HL-60/S4 treated with phorbol 12-myristate 13-acetate at 8.2 ng/mL for 4 days and 3 days (cell line): ENCODE data around the gene FADS6.
"Not testable (repeated sequence)": the region's sequence is repeated elsewhere in the genome, so short reads cannot be mapped to it uniquely, and the experiment has no call there.

Source experiments
- in situ Hi-C: fragments of 300-500 bp; cut with MboI; formaldehyde crosslinking; loops from 2 replicates; pipeline ENCODE4 v1.15.0; 2022; ENCODE audit warnings: low sequenced_read_pairs

The FADS6 gene

DNA sequence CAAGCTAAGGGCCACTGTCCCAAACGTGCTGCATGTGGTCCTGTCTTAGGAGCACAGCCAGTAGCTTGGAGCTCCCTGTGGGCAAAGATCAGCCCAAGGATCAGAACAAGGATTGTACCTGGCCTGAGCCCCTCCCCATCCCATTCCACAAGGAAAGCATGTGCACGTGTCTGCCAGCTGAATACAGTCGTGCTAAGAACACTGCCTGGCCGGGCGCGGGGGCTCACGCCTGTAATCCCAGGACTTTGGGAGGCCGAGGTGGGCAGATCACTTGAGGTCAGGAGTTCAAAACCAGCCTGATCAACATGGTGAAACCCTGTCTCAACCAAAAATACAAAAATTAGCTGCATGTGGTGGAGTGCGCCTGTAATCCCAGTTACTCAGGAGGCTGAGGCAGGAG lies 23.4 kb downstream of the FADS6 start:
- in situ Hi-C loops, result not testable (repeated sequence)

DNA sequence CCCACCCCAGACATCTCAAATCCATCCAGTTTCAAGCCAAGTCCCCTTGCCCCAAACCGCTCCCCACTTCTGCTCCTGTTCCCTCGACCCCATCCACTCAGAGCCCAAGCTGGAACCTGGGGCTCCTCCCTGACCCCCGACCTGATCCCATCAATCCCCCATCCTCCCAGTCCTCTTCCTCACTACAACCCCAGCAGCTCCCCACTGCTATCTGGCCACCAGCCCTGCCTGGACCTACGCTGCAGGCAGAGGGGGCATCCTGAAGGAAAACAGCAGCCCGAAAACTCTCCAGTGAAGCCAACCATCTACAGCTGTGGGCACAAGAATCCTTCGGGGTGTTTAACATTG lies 24.6 kb downstream of the FADS6 start:
- in situ Hi-C loops, result loop anchor here (5.0 kb wide), 1 partner anchor 77 kb away; no protein-coding TSS in a partner anchor

DNA sequence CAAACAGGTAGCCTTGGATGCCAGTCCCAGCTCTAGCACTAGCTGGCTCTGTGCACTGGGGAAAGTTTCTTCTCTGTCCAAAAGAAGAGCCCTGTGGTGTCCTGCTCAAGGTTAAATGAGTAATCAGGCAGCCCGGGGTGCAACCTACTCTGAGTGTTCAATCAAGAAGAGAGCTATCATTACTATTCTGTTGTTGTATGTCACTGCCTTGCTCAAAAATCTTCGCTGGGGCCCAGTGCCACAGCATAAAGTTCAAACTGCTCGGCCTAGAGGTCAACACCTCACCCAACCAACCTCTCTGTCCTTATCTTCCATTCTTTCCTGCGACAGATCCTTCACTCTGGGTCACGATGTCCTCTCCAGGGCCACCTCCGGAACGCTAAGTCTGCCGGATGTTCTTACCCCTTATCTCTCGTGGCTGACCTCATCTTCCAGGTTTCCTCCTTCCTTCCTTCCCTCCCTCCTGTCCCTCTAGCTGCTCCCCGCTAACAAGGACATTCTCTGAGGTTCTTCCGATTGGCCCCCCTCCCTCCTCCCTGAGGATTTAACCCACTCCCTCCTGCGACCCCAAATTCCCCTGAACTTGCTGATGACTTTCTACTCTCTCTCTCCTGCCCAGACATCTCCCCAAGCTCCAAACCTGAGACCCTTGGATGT lies 25.1 kb downstream of the FADS6 start:
- in situ Hi-C loops, result loop anchor here (5.0 kb wide), 1 partner anchor 76 kb away; no protein-coding TSS in a partner anchor

DNA sequence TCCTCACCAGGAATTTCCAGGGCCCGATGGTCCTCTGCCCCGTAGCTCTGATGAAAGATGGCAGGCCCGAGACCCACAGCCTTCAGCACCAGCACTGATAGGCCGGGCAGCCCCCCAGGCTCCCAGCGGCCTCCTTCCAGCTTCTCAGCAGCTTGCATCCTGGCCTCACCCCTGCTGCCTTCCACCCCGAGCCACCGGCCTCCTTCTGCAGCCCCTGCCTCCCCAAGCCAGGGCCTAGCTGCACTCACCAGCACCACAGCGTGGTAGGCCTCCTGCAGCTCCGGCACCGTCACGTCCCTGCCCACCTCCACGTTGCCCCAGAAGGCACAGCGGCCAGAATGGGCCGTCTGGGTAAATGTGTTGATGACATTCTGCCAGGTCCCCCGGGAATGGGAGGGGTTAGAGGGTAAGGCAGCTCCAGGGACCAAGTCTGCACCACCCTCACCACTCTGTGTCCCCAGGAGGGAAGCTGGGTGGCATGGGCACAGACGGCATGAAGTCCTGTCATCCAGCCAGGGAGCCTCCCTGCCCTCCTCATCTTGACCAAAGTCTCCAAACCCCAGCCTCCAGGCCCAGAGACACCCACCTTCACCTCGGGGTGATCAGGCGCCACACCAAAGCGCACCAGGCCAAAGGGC lies 27.1 kb downstream of the FADS6 start:
- in situ Hi-C loops, result loop anchor here (5.0 kb wide), 1 partner anchor 74 kb away; no protein-coding TSS in a partner anchor

DNA sequence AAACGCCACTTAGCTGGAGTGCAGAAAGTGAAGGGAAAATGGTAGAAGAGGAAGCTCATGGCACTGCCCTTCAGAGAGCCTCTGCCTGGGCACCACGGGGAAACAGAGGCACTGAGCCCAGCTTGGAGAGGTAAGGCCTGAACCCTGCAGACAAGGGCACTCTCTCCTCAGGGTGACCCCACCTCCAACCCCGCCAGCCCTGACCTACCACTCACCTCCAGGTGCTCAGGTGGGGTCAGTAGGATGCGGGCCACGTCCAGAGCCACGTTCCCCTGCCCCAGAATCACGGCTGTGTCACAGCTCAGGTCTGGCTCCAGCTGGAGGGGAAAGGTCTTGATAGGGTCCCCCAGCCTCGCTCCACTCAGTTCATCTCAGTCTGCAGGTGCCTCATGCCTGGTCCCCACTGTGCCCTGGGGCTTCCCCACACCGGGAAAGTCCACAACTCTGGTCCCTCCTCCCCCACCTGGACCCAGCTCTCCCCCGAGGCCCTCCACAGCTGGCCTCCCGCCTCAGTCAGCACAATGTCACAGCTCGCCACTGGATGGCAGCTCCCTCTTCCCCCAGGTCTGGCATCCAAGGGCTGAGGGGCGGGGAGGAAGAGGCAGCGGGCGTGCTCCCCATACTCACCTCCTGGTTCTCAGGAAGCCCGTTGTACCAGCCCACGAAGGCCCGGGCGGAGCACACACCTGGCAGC lies 27.8 kb downstream of the FADS6 start:
- in situ Hi-C loops, result loop anchor here (5.0 kb wide), 1 partner anchor 73 kb away; no protein-coding TSS in a partner anchor

DNA sequence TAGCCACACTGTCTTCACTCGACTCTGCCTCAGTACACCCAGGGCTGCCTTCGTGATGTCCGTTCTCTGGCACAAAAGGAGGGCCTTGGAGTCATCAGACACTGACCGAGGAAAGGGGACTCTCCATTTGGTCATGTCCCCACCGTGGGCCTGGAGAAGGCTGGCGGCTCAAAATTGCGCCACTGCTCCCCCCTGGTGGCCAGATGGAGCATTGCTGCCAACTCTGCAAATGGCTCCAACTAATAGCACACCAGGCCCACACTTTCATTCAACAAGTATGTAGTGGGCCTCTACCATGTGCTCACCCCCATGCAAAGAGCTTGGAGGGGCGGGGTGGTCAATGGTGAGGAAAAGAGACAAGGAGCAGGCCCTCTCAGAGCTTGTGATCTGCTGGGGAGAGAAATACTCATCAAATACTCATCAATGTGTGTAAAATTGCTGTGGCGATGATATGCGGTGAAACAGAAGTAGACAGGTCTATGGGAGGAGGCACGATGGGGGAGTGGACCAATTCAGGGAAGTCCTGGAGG lies 28.5 kb downstream of the FADS6 start:
- in situ Hi-C loops, result loop anchor here (5.0 kb wide), 1 partner anchor 73 kb away; no protein-coding TSS in a partner anchor

DNA sequence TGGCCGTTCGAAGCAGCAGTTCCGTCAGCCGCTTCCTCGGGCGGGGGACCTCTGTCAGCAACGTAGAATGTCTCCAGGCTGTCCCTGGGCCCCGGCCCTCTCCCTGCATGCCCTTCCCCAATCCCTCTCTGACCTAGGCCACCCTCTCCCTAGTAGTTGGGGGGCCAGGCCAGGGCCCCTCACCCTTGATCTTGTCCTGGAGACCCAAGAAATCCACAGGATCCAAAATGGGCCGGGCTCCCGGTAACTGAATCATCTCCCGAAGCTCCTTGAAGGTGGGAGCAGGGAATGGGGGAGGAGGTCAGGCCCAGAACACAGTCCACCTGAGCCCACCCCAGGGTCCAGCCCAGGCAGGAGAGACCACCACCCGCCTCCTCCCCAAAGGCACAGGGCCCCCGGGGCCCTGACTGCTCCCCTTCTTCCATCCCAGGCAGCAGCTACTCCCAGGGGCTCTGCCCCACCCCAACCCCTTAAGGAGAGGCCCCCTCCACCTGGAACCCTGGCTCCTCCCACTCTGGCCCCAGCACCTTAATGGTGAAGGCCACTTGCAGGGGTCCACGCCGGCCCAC lies 29.1 kb downstream of the FADS6 start:
- in situ Hi-C loops, result no loop called here

DNA sequence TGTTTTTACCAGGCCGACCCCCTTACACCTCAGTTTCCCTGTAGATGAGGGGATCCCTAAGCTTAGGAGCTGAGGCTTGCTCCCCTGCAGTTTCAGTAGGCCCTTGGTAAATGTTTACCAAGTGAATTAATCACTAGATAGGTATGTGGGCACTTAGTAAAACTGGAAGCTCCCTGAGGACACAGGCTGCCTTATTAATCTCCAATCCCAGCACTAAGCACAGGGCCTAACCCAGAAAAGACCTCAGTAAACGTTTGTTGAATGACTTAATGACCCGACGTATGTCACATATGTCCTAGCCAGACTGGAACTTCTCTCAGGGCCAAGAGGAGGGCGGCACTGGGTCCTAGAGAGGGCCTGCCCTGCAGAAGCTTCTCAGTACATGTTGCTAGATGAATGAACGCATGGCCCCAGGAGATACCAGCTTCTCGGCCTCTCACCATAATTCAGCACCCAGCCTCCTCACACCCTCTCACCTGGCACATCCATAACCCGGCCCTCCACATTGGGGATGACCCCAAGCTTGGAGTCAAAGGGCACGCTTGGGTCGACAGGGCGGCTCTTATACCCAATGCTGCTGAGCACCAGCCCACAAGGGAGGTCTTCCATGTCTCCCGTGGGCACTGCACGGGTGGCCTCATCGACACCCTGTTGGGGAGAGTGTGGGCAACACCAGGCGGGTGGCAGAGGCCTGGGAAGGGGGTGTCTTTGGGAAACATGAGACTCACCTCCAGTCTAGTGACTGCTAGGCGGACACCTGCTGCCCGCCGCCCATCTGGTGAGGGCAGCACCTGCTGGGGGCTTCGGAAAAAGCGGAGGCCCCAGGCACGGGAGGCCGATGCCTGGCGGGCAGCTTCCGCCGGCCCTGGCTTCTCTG lies 29.8 kb downstream of the FADS6 start:
- in situ Hi-C loops, result no loop called here

DNA sequence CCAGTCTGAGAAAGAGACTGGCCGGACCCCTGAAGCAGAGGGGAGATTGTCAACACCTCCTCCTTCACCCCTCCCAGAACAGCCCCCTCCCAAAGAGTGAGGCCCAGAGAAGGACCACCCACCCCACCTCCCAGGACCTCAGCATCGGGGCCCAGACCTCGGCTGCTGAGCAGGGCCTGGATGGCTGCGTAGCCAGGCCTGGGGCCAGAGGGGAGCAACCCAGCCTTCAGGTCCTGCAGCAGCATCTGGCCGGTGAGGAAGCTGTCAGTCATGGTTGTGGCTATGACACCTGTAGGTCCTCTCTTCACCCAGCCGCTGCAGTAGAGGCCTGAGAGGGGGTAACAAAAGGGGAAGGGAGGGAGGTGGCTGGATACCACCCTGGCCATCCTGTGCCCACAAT lies 30.5 kb downstream of the FADS6 start:
- in situ Hi-C loops, result no loop called here

DNA sequence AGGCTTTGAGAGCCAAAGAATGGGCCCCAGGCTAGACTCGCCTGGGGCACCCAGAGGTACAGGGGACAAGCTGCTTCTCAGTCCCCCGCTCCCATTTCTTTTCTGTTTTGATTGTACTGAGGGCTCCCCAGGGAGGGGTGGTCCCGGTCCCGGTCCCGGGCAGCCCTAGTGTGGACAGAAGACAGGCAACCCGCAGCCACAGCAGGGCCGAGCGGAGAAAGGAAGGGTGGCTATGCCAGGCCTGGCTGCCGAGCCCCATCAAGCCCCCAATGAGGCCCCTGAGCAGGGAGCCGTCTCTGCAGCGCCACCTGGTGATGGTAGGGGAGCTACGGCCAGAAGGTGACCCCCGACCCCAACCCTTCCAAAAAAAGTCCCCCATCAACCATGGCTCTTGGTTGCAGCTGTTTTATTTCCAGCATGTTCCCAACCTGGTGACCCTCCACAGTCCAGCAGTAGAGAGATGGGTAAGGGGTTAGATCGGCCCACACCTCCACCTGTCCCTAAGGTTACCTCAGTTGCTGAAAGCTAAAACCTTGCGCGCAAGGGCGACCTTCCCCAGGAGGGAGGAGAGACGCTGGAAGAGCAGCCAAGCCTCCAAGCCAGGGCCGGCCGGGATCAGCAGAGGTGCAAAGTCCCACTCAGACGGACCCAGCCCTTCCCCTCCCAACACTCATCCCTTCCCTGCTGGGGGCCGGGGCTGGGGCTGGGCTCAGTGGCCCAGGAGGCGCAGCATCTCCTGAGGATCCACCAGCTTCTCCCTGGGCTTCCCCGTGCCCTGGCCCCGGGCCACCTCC lies 31.1 kb downstream of the FADS6 start:
- in situ Hi-C loops, result no loop called here

DNA sequence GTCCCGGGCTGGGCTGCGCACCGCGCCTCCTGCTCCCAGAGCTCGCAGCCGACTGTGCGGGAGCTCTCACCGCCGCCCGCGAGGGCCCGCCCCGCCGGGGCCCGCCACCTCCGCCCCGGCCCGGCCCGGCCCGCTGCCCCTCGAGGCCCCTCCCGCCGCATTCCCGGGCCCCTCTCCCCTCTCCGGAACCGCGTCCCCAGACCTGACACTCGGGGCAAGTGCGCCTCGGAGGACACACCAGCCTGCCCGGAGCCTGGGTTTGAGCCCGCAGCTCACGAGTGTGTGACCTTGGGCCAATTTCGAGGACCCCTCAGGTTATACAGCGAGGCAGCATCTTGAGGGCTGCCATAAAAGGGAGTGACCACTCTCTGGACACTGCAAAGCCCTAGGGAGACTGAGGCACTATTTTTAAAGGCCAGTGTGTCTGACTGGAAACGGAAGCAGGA lies 31.7 kb downstream of the FADS6 start:
- in situ Hi-C loops, result no loop called here

DNA sequence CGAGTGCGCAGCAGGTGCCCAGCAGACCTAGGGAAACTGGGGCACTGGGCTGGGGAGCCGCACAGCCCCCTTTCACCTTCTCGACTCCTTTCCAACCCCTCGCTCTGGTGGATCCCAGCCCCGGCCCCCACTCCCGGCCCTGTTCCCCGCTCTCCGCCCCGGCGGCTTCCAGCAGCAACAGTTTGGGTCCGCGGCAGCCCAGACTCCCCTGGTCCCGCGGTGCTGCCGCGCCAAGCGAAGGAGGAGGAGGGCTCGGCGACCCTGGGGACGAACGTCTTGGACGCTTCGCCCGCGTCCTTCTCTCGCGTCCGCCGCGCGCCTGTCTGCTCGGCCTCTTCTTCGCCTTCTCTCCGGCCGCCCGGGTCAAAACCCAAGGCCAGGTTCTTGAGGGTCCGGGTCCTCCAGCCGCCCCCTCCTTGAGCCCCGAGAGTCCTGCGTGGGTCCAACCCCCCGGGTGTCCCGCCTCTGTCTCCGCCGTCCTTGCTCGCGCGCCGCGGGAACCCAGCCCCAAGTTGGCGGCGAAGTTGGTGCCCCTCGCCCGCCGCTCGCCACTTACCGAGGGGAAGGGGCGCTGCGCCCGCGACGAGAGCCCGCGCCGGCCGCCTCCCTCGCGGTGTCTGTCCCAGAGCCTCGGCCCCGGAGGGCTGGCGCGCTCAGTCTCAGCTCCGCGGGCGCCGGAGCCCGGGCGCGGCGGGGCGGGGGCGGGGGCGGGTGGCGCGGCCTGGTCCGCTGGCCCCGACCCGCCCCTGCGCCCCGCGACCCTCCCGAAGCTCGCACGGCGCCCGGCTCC lies 32.4 kb downstream of the FADS6 start:
- in situ Hi-C loops, result no loop called here

DNA sequence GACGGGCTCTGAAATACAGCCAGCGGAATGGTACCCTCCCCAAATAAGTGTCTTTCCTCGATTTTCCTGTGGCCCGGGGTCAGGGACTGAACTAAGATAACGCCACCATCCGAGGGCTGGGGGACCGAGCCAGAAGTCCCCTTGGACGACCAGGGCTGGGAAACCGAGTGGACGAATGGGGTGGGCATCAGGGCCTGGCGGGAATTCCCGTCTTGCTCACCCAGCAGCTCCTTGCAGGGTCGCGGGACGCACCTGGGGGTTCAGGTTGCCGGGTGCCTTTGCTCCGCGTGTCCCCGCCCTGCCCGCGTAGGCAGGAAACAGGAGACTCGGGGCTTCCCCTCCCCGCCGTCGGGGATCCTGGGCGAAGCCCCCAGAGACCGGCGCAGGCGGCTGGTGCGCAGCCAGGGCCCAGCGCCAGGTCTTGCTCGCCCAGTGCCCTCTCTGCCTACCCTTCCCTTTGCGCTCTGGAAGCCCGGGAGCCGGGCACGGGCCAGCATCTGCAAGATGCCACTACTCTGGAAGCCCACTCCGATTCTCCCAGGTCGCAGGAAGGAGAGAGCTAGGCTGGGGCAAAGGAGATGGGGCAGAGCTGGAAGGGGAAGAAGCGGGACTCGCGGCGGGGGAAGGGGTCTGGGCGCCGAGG lies 33.1 kb downstream of the FADS6 start:
- in situ Hi-C loops, result no loop called here

DNA sequence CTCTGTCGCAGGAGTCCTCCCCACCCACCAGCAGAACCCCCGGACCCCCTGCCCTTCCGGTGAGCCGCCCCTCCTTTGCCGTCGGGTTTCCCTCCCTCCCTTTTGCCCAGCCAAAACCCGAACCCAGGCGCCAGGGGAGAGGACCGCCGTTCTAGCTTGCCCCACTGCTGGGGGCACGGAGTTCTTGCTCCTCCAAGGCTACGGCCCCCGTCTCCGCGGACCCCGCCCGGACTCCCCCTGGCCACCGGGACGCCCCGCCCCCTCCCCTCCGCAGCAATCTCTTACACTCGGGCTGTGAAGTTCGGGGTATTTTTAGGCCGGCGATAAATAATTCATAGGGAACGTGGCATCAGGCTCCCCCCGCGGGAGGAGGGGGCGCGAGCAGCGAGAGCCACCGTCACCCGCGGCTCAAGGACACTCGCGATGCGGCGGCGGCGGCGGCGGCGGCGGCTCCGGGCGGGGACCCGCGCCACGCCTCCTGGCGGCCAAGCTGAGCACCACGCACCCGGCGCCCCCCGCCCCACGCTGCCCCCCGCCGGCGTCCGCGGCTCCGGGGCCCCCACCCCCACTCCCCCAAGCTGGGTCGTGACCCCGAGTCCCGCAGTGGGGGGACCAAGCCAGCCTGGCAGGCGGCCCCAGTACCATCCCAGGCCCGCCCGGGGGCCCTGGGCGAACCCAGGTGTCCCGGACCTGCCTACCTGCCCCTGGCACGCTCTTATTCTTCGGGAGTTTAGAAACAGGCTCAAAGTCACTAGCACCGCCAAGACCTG lies 33.8 kb downstream of the FADS6 start, which contains the start of gene GRIN2C:
Gene GRIN2C, minus strand, starts transcription at position 427 of the 770 bp plus-strand sequence. CDS start 4,793 bp downstream, outside the sequence.
- in situ Hi-C loops, result no loop called here

DNA sequence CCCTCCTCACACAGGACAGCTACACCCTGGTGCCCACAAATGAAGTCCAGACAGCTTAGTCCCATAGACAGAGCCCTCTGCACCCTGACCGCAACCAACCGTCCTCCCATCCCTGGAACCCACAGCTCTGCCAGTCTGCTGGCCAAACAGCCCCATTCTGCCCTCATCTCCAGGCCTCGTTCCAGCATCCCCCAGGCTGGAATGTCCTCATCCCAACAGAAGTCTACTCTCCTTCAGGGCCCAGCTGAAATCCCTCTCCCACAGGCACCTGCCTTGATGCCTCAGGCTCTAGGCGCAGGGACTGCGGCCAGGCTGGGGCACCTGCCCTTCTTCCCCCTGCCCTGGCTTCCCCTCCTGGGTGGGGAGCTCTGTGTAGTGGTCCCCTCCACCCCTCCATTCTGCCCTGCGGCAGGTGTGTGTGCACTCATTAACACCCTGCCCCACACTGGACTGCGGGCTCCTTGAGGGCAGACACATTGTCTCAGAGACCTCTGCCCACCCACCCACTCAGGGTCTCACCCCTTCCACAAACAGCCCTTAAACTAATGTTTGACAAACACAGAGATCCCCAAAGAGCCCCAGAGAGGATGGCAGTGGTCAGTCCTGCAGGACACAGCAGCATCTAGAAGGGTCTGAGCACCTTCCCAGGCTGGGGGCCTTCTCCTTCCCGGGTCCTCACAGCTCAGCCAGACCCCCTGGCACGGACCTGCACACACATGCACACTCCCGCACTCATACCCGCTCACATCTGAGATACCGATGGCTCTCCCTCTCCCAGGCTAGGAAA lies 34.6 kb downstream of the FADS6 start:
- in situ Hi-C loops, result no loop called here

DNA sequence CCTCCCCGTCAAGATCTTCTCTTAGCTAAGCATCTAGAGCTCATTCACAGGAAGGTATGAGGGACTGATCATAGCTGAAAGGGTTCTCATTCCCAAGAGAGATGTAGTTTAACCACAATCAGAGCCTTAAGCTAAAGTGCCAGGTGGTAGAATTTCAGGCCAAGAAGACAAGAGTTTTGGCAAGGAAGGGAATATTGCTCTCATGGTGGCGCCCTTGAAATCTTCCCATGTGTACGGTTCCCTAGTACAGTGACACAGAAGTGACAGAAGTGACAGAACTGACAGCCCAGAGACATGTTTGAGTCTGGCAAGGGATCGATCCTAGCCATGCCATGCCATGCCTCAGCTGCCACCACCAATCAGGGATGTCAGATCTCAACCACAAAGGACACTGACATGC lies 36.2 kb downstream of the FADS6 start:
- in situ Hi-C loops, result no loop called here

DNA sequence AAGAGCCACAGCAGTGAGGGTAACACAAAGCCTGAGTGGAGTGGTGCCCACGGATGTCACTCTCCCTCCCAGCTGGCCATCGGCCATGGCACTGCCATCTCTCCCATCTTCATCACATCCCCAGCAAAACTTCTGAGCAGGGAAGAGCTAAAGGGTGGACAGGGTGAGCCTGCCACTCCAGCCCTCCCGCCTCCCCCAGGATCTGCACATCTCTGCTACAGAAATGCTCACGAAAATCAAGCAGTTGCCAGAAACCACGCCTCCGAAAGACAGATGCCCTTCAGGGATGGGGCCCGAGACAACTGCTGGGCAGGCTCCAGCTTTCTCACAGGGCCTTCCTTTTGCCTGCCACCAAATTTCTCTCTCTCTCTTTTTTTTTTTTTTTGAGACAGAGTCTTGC lies 37.3 kb downstream of the FADS6 start:
- in situ Hi-C loops, result no loop called here
